Skeletal muscle cell (primary cell): ENCODE data around the gene RNU5D-1.
"Not testable (repeated sequence)": the region's sequence is repeated elsewhere in the genome, so short reads cannot be mapped to it uniquely, and the experiment has no call there.

Source experiments
- DNase-seq: peaks from one replicate; pipeline ENCODE4 v3.0.0-alpha.2; 2010; ENCODE audit warnings: low read depth
- H3K4me3 ChIP-seq: 2 replicates; pipeline ENCODE4 v1.5.1; 2011; ENCODE audit warnings: low read depth, mild to moderate bottlenecking, control low read depth, low read length, moderate library complexity

RNU5D-1 gene

GRCh38 chr1:44730741-44731512 is at the start of gene RNU5D-1:
Gene RNU5D-1 (minus strand): TSS chr1:44731170.
- DNase-seq, result peak; percentile 95
- H3K4me3 ChIP-seq, result peak within 1 kb of the TSS; percentile 21

- H3K4me3 ChIP-seq, result no peak overlapping the region
- no peak for DNase-seq
Measured at GRCh38 chr1:44780583-44781121, 49.7 kb upstream of the RNU5D-1 start.

GRCh38 chr1:44778705-44779576 is 48.0 kb upstream of the RNU5D-1 start:
- no peak for DNase-seq
- no peak overlapping the region for H3K4me3 ChIP-seq

GRCh38 chr1:44777969-44778635 is 47.1 kb upstream of the RNU5D-1 start:
- peak overlapping the region; percentile 80 for H3K4me3 ChIP-seq

GRCh38 chr1:44777547-44777946 is 46.6 kb upstream of the RNU5D-1 start:
- peak overlapping the region; percentile 80 for H3K4me3 ChIP-seq

More at GRCh38 chr1:44777969-44778635, 47.1 kb upstream of the RNU5D-1 start:
- DNase-seq, result no peak

GRCh38 chr1:44776730-44777068 is 45.7 kb upstream of the RNU5D-1 start:
- peak overlapping the region; percentile 80 for H3K4me3 ChIP-seq
- no peak for DNase-seq

More at GRCh38 chr1:44777547-44777946, 46.6 kb upstream of the RNU5D-1 start:
- DNase-seq, result no peak

- no peak for DNase-seq
- peak overlapping the region; percentile 80 for H3K4me3 ChIP-seq
Measured at GRCh38 chr1:44775930-44776729, 45.2 kb upstream of the RNU5D-1 start.

- DNase-seq, result peak; percentile 73
- peak within 1 kb of the TSS; percentile 80 for H3K4me3 ChIP-seq
Measured at GRCh38 chr1:44775078-44775929, 44.3 kb upstream of the RNU5D-1 start, which contains the start of gene RPS8. Gene RPS8 (plus strand): TSS chr1:44775540. CDS start chr1:44775597, 57 bp downstream.

GRCh38 chr1:44766421-44766820 is 35.5 kb upstream of the RNU5D-1 start:
- not testable (repeated sequence) for DNase-seq, H3K4me3 ChIP-seq

GRCh38 chr1:44760876-44761275 is 29.9 kb upstream of the RNU5D-1 start:
- no peak for DNase-seq
- H3K4me3 ChIP-seq, result no peak overlapping the region

- H3K4me3 ChIP-seq, result no peak overlapping the region
- DNase-seq, result no peak
Measured at GRCh38 chr1:44759077-44759476, 28.1 kb upstream of the RNU5D-1 start.

GRCh38 chr1:44757420-44757819 is 26.4 kb upstream of the RNU5D-1 start:
- H3K4me3 ChIP-seq, result no peak overlapping the region
- no peak for DNase-seq

- DNase-seq, result no peak
- H3K4me3 ChIP-seq, result no peak overlapping the region
Measured at GRCh38 chr1:44747878-44748277, 16.9 kb upstream of the RNU5D-1 start.

- H3K4me3 ChIP-seq, result no peak overlapping the region
- no peak for DNase-seq
Measured at GRCh38 chr1:44743211-44743610, 12.2 kb upstream of the RNU5D-1 start.

- H3K4me3 ChIP-seq, result peak overlapping the region; percentile 74
- DNase-seq, result no peak
Measured at GRCh38 chr1:44740179-44740617, 9.2 kb upstream of the RNU5D-1 start.

GRCh38 chr1:44739307-44740178 is 8.6 kb upstream of the RNU5D-1 start, which contains the start of gene KIF2C:
Gene KIF2C (plus strand): TSS chr1:44739837. CDS start chr1:44739933, 96 bp downstream.
- peak within 1 kb of the TSS; percentile 74 for H3K4me3 ChIP-seq

GRCh38 chr1:44738953-44739306 is 8.0 kb upstream of the RNU5D-1 start:
- DNase-seq, result not testable (repeated sequence)
- H3K4me3 ChIP-seq, result peak overlapping the region; percentile 74

More at GRCh38 chr1:44739307-44740178, 8.6 kb upstream of the RNU5D-1 start, which contains the start of gene KIF2C:
- DNase-seq, result peak; percentile 93
